SK-N-SH (cell line): ENCODE data around the gene LRRC26. TPM values are rescaled to one million over a fixed set of nuclear protein-coding genes. Genes with fewer than 3 reads are reported as not detected.

Source experiments
- CTCF ChIP-seq: fragments of 200-600 bp; sonication (generic); IDR thresholded peaks from 2 replicates; pipeline ENCODE4 v1.6.1; 2017; ENCODE audit warnings: antibody characterized with exemption, mild to moderate bottlenecking, moderate library complexity
- ELF1 ChIP-seq: IDR thresholded peaks from 2 replicates; pipeline ENCODE4 v1.4.0; 2012
- EP300 ChIP-seq, 2 experiments: IDR thresholded peaks; 2 replicates each; pipeline versions ENCODE4 v1.4.0 to v1.6.1; 2012; ENCODE audit warnings: borderline replicate concordance in 1 of 2, low read depth in 1 of 2, low read length in 1 of 2
- FOSL2 ChIP-seq: IDR thresholded peaks from 2 replicates; pipeline ENCODE4 v1.4.0; 2012; ENCODE audit warnings: low read depth, mild to moderate bottlenecking, moderate library complexity, borderline replicate concordance
- FOXM1 ChIP-seq: IDR thresholded peaks from 2 replicates; pipeline ENCODE4 v1.4.0; 2012; ENCODE audit warnings: low read depth, mild to moderate bottlenecking
- IRF3 ChIP-seq: fragments of 150-350 bp; IDR thresholded peaks from 2 replicates; pipeline ENCODE4 v1.6.1; 2016; ENCODE audit warnings: mild to moderate bottlenecking, low read depth, low read length
- MEF2A ChIP-seq: IDR thresholded peaks from 2 replicates; pipeline ENCODE4 v1.4.0; 2012; ENCODE audit warnings: low read depth, borderline replicate concordance
- MXI1 ChIP-seq: IDR thresholded peaks from 2 replicates; pipeline ENCODE4 v1.6.1; 2012; ENCODE audit warnings: mild to moderate bottlenecking, low read depth, low read length, improper control_type of control experiment
- NFIC ChIP-seq: IDR thresholded peaks from 2 replicates; pipeline ENCODE4 v1.4.0; 2012; ENCODE audit warnings: borderline replicate concordance
- NRF1 ChIP-seq: IDR thresholded peaks from 2 replicates; pipeline ENCODE4 v1.6.1; 2012; ENCODE audit warnings: low read depth, mild to moderate bottlenecking, low read length
- PBX3 ChIP-seq: IDR thresholded peaks from 2 replicates; pipeline ENCODE4; 2012
- RAD21 ChIP-seq: IDR thresholded peaks from 2 replicates; pipeline ENCODE4 v1.6.1; 2012; ENCODE audit warnings: mild to moderate bottlenecking, low read length
- RCOR1 ChIP-seq: fragments of 150-350 bp; IDR thresholded peaks from 2 replicates; pipeline ENCODE4 v1.6.1; 2017; ENCODE audit warnings: antibody characterized with exemption, low read length
- REST ChIP-seq: IDR thresholded peaks from 2 replicates; pipeline ENCODE4 v1.6.1; 2012; ENCODE audit warnings: mild to moderate bottlenecking, low read depth, low read length, moderate library complexity
- RFX5 ChIP-seq: IDR thresholded peaks from 2 replicates; pipeline ENCODE4 v1.6.1; 2012; ENCODE audit warnings: mild to moderate bottlenecking, improper control_type of control experiment, low read length
- RXRA ChIP-seq: IDR thresholded peaks from 2 replicates; pipeline ENCODE4 v1.4.0; 2012; ENCODE audit warnings: low read depth, mild to moderate bottlenecking, borderline replicate concordance
- SMC3 ChIP-seq: IDR thresholded peaks from 2 replicates; pipeline ENCODE4 v1.6.1; 2012; ENCODE audit warnings: low read depth, low read length, improper control_type of control experiment
- TCF12 ChIP-seq: IDR thresholded peaks from 2 replicates; pipeline ENCODE4 v1.4.0; 2012
- TEAD4 ChIP-seq: IDR thresholded peaks from 2 replicates; pipeline ENCODE4 v1.4.0; 2012; ENCODE audit warnings: mild to moderate bottlenecking, borderline replicate concordance; ENCODE audit not compliant: insufficient read depth
- USF1 ChIP-seq: IDR thresholded peaks from 2 replicates; pipeline ENCODE4 v1.4.0; 2012; ENCODE audit warnings: low read depth, borderline replicate concordance
- USF2 ChIP-seq: fragments of 150-350 bp; IDR thresholded peaks from 2 replicates; pipeline ENCODE4 v1.6.1; 2017; ENCODE audit warnings: antibody characterized with exemption, low read length, low read depth, borderline replicate concordance
- polyA plus RNA-seq, 3 experiments: library from polyadenylated mRNA; depleted of rRNA; stranded (reverse); fragments of >200 nt; gene quantifications; 2 replicates each; pipeline ENCODE4 v1.2.3, GENCODE V29; 2012

The LRRC26 gene
- polyA plus RNA-seq, 1 of the 3 experiments (the other 2 are of a cell fraction) = not detected

GRCh38 chr9:137188490-137189296 lies 18.8 kb upstream of the LRRC26 start, which contains the start of the genes ANAPC2 and SSNA1 (continued):
- peak; percentile 87 for TF ChIP-seq NRF1
- TF ChIP-seq RCOR1 = 0 out of 2 replicates have a peak, but pooled peaks have one; percentile 9
- no peak for TF ChIP-seq FOXM1
- no peak for TF ChIP-seq MEF2A
- TF ChIP-seq EP300 (IDR thresholded peaks at IDR 0.05; ENCODE audit: borderline replicate concordance in 1 of 2, low read depth in 1 of 2, low read length in 1 of 2) = no peak; a peak in 1 of 4 replicates
- TF ChIP-seq PBX3 = no peak; the same call in 1 of the 2 replicates
- peak; percentile 79 for TF ChIP-seq MXI1
- peak; percentile 68 for TF ChIP-seq REST
- TF ChIP-seq NFIC = peak; percentile 33; the same call in 1 of the 2 replicates
- no peak for TF ChIP-seq USF2
- TF ChIP-seq SMC3 = peak; percentile 35
- peak; percentile 85 for TF ChIP-seq ELF1
- no peak for TF ChIP-seq RFX5
- no peak for TF ChIP-seq TEAD4
- no peak for TF ChIP-seq USF1
- peak; percentile 53 for TF ChIP-seq RAD21
- no peak for TF ChIP-seq TCF12
- no peak for TF ChIP-seq RXRA
- TF ChIP-seq IRF3 = no peak
- TF ChIP-seq CTCF = peak; percentile 47
- TF ChIP-seq FOSL2 = no peak
